CD4-positive, alpha-beta T cell treated with Interleukin-17A for 4 hours (primary cell): ENCODE data around the gene TMEM130.

Experiments
- DNase-seq: peaks from one replicate; pipeline ENCODE4 v3.0.0-alpha.2; 2020; ENCODE audit warnings: mixed read lengths

The TMEM130 gene, protein sequence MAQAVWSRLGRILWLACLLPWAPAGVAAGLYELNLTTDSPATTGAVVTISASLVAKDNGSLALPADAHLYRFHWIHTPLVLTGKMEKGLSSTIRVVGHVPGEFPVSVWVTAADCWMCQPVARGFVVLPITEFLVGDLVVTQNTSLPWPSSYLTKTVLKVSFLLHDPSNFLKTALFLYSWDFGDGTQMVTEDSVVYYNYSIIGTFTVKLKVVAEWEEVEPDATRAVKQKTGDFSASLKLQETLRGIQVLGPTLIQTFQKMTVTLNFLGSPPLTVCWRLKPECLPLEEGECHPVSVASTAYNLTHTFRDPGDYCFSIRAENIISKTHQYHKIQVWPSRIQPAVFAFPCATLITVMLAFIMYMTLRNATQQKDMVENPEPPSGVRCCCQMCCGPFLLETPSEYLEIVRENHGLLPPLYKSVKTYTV

DNA sequence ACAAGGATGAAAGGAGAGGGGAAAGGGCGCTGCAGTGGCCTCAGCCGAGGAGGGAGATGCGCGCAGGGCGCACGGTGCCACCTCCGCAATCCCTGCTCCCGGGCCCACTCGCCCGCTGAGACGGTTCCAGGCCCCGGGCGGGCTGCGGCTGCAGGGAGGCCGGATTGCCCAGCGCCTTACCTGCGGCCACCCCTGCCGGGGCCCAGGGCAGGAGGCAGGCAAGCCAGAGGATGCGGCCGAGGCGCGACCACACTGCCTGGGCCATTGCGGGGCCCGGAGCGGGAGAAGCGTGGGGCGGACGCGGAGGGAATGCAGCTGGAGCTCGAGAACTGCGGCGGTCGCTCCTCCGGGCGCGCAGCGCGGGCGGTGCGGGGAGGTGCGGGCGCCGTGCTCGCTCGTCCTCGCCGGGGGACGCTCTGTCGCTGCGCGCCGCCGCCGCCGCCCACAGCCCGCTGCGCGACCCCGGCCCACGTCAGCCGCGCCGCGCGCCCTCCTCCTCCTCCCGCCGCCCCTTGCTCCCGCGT, at the start of gene TMEM130:
TSS of gene TMEM130 (minus strand) at position 418 of the 524 bp plus-strand sequence. CDS start at position 265, 153 bp downstream.
- peak; percentile 6 for DNase-seq

DNA sequence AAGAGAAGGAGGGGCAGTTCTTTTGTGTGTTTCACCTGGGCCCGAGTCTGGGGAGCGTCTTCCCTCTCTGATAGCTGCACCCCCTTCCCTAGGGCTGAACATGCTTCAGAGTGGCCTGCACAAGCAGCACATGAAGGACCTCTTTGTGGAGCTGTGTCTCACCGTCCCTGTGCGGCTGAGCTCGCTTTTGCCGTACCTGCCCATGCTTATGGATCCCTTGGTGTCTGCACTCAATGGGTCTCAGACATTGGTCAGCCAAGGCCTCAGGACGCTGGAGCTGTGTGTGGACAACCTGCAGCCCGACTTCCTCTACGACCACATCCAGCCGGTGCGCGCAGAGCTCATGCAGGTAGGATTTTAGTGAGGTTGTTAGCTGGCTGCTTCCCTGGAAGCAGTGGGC, 47.5 kb upstream of the TMEM130 start:
- DNase-seq, result no peak

DNA sequence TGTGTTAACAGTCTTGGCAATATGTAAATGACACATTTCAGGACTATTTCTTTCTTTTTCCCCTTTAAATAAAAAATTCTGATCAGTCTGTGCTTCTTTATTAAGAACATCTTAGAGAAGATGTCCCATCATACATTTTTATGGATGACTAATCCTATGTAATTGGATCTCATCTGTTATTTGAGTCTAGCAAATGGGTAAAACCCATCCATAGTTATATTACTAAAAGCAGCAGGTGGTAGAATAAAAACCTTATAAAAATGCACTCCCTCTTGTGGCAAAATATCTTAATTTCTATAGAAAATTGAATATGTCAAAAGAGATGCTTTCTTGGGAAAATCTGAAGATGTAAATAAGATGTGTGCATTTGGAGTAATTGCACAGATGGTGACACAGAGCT, 43.8 kb upstream of the TMEM130 start:
- no peak for DNase-seq

DNA sequence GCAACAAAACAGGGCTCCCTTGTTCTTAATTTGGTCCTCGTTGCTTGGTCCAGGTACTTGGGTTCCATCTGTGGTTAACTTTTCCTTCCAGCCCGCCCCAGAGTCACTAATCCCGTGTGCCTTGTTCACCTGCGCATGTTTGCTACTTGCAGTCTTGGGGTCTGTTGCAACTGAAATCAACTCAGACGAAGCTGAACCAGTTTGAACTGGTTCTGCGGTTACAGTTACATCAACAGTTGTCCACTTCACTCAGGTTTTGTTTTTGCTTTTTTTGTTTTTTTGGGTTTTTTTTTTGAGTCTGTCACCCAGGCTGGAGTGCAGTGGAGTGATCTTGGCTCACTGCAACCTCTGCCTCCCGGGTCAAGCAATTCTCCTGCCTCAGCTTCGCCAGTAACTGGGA, 43.2 kb upstream of the TMEM130 start:
- no peak for DNase-seq

DNA sequence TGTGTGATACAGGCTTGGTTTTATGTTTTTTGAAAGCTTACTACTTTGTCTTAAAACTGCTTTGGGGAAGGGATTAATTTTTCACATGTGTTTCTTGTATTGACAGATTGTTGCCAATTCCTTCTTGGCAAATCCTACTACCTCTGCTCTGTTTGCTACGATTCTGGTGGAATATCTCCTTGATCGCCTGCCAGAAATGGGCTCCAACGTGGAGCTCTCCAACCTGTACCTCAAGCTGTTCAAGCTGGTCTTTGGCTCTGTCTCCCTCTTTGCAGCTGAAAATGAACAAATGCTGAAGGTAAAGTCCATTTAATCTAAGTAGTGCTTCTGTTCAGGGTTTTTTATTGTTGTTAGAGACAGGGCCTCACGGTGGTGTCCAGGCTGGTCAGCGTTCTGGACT, 42.1 kb upstream of the TMEM130 start:
- no peak for DNase-seq

DNA sequence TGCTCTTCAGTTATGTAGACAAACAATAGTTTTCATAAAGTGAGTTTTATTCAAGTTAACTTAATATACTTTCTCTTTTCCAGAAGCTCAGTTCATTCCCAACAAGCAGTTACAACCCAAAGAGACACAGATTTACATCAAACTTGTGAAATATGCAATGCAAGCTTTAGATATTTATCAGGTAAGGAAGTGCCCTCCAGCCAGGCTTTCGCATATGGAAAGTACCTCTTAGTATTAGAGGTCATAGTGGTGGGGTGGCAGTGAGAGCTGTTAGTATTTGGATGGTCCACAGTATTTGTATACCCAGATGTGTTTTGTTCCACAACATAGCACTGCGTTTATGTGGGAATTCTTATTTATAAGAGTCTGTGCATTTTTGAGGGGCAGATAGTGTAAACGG, 40.6 kb upstream of the TMEM130 start:
- no peak for DNase-seq

DNA sequence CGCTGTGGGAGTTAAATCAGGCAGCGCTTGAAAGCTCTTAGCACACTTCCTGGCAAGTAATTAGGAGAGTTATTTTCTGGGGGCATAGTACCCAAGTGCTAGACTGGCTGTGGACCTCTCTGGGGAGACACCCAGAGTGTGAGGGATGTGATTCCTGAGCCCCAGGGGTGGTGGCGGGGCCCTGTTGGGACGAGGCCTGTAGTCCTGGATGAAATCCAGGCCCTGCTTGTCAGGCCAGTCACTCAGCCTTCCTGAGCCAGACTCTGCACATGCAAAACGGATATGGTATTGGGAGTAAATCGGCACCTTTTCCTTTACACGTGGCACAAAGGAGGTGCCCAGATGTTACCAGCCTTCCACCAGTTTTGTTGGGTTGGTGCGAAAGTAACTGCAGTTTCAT, 39.7 kb upstream of the TMEM130 start:
- no peak for DNase-seq

DNA sequence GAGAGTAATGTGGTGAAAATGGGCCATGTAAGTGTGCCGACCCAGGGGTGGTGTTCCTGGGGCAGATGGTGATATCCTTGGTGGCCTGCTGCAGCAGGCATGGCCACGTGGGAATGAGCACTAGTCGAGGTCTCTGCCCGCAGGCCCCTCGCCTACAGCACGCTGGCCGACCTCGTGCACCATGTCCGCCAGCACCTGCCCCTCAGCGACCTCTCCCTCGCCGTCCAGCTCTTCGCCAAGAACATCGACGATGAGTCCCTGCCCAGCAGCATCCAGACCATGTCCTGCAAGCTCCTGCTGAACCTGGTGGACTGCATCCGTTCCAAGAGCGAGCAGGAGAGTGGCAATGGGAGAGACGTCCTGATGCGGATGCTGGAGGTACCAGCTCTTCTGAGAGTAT, 38.8 kb upstream of the TMEM130 start:
- no peak for DNase-seq

DNA sequence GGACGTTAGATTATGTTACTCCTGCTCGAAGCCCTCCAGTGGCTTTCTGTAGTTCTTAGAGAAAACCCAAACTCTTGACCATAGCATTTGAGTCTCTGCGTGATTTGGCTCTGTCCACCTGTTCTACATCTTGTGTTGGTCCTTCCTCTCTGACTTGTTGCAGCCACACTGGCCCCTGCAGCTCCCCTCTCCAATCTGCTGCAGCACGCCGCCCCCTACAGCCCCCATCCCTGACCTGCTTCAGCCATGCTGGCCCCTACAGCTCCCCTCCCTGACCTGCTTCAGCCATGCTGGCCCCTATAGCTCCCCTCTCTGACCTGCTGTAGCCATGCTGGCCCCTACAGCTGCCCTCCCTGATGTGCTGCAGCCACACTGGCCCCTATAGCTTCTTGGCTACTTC, 37.8 kb upstream of the TMEM130 start:
- DNase-seq, result no peak

DNA sequence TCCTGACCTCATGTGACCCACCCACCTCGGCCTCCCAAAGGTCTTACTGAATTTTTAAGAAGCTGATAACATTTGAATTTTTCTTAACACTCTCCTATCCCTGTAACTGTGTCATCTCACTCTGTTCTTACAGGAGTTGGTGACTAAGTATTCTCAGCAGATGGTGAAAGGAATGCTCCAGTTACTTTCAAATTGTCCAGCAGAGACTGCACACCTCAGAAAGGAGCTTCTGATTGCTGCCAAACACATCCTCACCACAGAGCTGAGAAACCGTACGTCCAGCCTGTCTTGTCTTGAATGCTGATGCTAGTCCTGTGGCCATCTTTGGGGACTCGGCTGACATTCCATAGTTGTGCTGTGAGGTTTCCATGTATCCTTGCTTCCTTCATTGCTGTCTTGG, 33.4 kb upstream of the TMEM130 start:
- DNase-seq, result no peak

DNA sequence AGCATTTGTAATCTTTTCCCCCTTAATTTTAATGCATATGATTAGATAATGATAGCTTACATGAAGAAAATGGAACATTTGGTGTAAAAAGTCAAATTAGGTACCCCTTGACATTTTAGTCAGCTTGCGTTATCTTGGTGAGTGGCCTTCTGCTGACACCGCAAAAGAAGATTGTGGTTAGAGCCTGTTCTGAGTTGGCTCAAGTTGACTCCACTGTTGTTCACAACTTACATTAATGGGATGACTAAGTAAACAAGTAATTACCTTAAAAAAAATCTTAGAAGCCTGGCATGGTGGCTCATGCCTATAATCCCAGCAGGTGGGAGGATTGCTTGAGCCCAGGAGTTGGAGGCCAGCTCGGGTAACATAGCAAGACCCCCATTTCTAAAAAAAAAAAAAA, 32.7 kb upstream of the TMEM130 start:
- DNase-seq, result no peak

DNA sequence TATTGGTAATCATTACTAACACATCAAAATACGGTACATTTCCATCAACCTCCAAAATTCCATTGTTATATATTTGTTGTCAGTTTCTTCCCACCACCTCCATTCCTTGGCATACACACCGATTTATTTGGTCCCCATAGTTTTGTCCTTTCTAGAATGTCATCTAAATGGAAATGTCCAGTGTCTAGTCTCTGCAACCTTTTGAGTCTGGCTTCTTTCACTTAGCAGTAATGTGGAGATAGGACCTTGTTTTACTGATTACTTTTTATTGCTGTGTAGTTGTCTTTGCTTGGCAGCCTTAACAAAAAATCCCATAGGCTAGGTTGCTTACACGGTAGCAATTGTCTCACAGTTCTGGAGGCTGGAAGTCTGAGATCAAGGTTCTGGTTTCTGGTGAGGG, 31.0 kb upstream of the TMEM130 start:
- DNase-seq, result no peak

DNA sequence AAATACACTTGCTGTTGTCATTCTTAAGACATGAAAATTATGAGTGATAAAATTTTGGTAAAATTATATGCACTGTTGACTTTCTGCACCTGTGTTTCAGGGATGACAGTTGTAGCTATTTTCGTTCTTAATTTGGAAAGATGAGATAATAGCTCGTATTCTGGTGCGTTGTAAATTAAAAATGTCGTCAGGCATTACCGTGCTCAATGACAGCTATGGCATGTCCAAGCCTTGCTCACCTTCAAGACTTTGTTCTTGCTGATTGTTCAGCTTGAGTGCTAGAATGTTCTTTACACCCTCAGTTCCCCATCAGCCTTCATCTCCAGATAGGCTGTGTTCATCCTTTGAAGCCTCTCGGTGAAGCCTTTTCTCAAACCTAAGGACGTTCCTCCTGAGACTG, 30.0 kb upstream of the TMEM130 start:
- DNase-seq, result no peak

DNA sequence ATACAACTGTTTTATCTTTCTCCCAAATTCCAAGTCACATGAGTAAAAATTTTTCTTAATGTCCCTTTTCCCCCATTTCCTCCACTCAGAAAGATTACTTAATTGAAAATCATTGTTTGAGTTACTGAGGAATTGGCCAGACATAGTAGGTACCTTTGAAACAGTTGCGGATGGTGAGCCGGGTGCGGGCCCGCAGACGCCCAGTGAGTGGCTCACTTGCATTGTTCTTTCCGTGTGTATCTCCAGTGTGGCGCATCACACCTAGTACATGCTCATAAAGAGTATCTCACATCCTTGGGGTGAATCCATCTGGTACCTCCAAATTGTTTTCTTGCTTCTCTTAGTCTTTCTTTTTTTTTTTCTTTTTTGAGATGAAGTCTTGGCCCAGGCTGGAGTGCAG, 22.8 kb upstream of the TMEM130 start:
- no peak for DNase-seq

DNA sequence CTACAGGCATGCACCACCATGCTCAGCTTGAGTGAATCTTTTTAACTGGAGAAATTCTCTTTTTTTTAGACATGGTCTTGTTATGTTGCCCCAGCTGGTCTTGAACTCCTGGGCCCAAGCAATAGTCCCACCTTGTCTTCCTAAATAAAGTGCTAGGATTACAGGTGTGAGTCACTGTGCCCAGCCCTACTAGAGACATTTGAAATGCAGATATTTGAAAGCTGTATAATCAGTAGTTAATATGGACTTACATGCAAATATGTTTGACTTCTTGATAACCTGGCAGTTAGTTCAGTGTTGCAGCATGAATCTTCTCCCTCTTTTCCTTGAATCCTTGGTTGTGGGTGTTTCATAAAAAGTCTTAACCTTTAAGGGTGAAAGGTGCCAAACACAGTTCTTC, 17.2 kb upstream of the TMEM130 start:
- DNase-seq, result no peak

DNA sequence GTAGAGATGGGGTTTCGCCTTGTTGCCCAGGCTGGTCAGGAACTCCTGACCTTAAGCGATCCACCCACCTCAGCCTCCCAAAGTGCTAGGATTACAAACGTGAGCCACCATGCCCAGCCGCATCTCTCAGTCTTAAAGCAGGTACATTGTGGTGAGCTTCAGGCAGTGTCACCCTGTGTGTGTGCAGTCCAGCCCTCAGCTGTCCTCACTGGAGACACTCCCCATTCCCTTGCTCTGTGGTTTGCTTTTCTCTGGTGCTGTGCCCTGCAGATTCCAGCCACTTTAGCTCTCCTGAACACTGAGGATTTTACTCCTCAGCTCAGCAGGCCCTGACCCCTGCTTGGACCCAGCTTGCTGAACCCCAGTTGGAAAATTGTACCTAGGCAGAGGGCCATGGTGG, 14.6 kb upstream of the TMEM130 start:
- DNase-seq, result no peak

DNA sequence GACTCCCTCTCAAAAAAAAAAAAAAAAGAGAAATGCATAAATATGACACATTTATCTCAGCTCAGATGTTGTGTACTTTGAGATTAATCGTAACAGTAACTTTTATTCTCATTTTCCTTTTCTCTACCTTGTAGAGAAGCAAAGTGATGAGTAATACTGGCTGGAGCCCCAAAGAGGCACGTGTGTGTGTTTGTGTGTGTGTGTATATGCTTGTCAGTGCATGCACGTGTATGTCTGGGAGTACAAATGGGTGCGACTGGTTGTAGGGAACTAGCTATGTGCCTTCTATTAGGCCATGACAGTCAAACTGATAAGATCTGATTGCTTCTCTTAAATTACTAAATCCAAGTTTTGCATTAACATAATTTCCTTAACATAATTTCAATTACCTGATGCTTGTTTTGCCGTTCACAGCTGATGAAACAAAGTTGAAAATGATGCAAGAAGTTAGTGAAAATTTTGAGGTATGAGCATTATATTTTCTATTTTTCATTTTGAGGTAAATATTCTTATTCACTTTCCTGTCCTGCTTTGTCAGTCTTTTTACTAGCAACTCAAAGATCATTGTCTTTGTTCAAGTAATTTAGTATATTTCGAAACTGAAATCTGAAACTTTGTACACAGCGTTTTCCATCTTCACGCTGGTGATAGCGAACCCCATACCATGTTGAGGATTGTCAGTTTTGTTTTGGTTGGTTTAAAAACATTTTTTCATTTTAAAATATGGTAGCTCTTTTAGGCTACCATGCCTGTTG, 11.9 kb upstream of the TMEM130 start:
- no peak for DNase-seq

DNA sequence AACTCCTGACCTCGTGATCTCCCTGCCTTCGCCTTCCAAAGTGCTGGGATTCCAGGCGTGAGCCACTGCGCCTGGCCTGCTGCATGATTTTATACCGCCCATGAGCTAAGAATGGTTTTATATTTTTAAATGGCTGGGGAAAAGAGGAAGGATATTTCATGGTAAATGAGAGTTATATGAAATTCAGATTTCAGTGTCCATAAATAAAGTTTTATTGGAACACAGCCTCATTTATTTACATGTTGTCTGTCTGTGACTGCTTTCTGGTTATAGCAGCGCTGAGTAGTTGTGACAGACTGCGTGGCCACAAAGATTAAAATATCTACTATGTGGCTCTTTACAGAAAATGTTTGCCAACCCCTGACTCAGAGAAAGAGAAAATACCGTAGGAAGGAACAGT, 10.7 kb upstream of the TMEM130 start:
- no peak for DNase-seq

DNA sequence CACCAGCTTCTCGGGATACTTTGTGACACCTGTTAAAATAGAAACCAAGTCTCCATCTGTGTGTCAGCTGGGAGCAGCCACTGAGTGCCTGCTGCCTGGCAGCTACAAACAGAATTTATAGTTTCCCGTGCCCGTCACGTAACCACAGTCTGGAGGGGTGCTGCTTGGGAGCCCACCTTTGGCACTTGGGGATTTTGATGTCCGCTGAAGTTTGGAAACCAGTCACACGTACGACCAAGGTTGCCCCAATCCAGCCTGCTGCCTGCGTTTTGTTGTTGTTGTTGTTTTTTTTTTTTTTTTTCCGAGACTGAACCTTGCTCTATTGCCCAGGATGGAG, 10.1 kb upstream of the TMEM130 start:
- no peak for DNase-seq

DNA sequence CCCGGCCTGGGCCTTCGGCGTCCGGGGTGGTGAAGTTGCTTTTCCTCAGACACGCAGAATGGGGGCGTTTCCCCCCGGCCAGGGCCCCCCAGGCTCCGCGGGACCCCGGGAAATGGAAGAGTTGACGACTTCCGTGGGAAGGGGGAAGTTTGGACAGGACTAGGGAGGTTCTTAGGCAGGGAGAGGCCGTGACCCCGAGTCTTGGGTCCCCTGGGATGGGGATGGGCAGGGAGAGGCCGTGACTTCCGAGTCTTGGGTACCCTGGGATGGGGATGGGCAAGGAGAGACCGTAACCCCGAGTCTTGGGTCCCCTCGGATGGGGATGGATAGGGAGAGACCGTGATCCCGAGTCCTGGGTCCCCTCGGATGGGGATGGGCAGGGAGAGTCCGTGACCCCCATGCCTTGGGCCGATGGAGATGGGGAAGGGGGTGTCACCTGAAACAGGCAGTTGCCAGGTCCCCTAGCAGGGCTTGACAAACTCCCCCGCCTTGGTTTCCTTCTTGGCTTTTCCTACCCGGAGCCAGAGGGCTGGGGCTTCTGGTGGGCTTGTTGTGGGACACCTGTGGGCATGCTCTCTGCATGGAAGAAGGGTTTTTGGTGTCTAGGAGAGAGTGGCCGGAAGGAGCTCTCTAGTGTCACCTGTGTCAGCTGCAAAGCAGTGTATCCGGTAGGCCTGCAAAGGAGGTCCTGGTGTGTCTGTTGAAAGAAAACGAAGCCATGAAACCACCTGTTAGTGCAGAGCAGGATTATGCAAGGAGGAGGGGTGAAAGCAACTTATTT, 9.6 kb upstream of the TMEM130 start:
- peak; percentile 72 for DNase-seq

DNA sequence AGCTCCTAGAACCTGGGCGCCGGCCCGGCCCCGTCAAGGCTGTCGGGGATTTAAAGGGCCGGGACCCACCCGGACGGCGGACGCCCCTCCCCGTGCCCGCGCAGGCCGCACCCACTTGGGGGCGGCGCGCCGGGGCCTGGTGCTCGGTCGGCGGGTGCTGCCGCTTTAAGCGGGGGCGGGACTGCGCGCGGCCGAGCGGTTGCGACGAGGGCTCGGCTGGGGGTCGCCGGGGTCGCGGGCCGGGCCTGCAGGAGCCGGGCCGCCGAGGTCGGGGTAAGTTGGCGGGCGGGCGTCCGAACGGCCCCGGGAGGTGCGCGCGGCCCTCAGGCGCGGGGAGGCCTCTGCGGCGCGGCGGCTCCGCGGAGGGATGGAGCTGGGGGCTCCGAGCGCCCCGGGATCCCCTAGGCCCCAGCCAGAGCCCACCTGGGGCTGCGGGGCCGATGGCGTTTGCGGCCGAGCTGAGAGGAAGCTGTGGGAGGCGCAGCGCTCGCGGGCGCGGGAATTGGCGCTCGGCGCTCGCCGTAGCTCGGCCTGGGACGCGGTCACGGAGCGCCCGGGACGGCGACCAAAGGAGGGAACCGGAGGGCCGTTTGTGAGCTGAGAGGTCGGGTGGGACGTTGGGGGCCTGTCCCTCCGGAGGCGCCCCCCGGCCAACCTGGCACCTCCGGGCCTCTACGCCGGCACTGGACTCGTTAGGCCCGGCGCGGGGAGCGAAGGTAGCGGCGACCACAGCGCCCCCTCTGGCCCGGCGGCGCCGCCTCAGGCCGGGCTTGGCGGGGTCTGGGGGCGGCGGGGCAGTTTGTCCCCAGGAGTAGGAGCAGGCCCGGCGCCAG, 8.8 kb upstream of the TMEM130 start, which contains the start of gene TRRAP:
TSS of gene TRRAP (plus strand) at position 168 of the 833 bp plus-strand sequence. CDS start 2,619 bp downstream, outside the sequence.
- peak; percentile 76 for DNase-seq

DNA sequence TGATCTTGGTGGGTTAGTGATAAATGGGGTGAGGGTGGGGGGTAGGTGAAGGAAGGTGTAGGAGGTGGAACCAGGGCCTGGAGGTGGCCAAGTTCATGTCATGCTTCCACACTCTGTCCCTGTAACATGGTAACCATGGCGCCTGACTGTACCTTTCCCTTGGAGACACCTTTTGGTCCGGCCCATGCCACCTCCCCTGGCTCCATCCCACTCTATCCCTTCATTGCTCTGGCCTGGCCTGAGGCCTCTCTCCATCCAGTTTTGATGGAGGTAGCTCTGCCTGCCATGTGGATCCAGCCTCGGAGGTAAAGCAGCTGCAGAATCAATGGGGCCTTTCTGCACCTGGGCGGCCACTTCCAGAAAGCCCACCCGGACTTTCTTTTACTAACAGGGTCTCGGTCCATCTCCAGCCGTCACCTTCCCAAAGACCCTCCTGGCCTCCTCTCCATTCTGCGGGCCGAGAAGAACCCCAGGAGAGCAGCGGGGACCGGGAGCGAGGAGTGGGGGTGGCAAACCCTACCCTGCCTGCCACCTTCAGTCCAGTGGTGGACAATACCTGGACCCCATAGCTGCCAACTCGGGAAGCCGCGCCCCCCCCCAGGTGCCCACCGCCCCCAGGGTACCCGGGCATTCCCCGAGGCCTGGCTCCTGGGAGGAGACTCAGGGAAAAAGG, 8.0 kb upstream of the TMEM130 start:
- DNase-seq, result no peak
